NCI-H460 (cell line): ENCODE results near the gene GSN. TPM values are rescaled to one million over a fixed set of nuclear protein-coding genes. Genes with fewer than 3 reads are reported as not detected.
"Not testable (repeated sequence)": the region's sequence is repeated elsewhere in the genome, so short reads cannot be mapped to it uniquely, and the experiment has no call there.

Experiments used
- DNase-seq: peaks from one replicate; pipeline ENCODE4 v3.0.0-alpha.2; 2016; ENCODE audit warnings: low read depth; ENCODE audit errors: extremely low read depth
- total RNA-seq: library from RNA; depleted of rRNA; stranded (reverse); fragments of >200 nt; shearing (Covaris generic); gene quantifications from 2 replicates; pipeline ENCODE4 v1.2.3, GENCODE V29; 2014

GSN gene
- total RNA-seq, 1 experiment from 2014 or later = 15.5 TPM

GRCh38 chr9:121285835-121286687 is 18.1 kb downstream of the GSN start:
- peak; percentile 38 for DNase-seq

DNA sequence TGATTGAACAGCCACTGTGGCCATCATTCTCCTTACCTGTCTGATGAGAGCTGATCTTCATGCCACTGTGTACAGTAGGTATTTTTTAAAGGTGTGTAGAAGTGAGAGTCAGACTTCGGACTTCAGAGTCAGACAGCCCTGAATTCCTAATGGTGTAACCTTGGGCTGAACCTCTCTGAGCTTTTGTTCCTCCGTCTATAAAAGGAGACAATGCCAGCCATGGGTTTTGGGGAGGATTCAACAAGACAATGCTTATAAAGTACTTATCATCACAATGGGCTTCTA is 18.7 kb downstream of the GSN start:
- no peak for DNase-seq

GRCh38 chr9:121286973-121287741 is 19.2 kb downstream of the GSN start:
- peak; percentile 91 for DNase-seq

DNA sequence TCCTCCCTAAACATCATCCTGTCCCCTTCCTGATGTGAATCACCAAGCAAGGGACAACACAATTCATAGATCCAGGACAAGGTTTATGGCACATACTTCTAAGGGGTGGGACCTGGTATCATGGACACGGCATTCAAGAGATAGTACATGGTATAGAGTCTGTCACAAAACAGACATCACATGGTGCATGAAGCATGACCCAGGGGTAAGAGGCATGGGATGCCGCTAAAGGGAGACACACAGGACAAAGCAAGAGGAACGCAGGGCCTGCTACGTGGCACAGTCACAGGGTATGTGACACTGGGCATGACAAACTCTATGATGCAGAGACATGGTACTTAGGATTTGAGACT is 20.7 kb downstream of the GSN start:
- DNase-seq = no peak

DNA sequence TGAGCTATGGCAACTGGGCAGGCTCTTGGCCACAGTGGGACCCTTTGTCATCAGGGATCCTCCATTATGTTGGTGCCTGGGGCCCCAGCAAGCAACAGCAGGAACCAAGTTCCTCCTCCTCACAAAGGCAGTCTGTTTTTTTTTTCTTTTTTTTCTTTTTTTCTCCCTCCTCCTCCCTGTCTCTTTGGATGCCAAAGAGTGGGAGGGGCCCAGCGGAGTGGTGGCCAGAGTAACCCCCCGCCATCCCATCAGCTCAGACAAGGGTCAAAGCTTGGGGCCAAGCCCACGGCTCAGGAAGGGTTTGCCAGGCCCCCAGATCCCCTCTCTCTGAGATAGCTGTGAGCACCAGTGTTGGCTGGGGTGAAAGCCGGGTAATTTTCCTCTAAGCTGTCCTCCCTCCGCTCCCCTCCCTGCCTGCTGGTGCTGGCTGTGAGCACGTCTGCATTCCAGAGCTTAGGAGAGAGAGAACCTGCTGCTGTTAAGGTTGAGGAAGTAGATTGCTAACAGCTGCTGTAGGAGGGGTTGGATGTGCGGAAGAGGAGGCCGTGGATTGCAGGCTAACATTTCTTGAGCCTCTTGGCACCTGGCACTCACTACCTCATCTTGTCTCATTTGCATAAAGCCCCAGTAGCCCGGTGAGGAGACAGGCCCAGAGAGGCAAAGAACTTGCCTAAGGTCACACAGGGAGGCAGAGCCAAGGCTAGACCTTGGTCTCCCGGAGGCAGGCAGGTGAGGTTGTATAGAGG is 21.2 kb downstream of the GSN start:
- DNase-seq = no peak

DNA sequence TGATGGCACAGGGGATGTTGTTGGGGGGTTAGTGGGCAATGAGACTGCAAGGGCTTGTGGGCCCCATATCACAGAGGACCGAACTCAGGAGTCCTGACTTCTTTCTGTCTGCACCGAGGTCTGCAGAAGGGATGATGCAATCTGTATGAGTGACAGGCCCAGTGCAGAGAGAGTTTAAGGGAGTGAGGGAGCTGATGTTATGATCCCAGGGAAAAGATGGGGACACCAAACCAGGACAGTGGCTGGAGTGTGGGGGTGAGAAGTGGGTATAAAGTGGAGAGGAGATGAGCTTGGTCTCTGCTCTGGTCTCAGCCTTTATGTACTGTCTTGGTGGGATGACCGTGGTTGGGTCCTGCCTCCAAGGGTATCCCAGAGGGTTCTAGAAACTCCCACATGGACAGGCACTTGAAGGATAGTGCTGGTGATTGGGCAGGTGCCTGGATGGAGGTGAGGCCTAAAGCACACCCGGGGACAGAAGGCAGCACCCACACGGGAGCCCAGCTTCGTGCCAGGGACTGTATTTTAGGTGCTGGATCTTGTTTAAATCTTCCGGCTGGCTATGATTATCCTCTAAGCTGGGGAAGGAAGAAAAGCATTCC is 21.9 kb downstream of the GSN start:
- DNase-seq = no peak

DNA sequence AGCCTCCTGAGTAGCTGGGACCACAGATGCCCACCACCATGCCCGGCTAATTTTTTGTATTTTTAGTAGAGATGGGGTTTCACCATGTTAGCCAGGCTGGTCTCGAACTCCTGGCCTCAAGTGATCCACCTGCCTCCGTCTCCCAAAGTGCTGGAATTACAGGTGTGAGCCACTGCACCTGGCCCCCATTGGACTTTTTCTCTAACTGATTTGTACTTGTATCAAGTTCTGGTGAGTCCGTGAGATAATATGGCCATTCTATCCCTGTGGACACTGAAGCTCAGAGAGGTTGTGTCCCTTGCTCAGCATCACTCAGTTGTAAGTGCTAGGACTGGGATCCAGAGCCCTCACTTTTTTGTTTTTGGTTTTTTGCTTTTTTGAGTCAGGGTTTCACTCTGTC is 23.6 kb downstream of the GSN start:
- DNase-seq = not testable (repeated sequence)

DNA sequence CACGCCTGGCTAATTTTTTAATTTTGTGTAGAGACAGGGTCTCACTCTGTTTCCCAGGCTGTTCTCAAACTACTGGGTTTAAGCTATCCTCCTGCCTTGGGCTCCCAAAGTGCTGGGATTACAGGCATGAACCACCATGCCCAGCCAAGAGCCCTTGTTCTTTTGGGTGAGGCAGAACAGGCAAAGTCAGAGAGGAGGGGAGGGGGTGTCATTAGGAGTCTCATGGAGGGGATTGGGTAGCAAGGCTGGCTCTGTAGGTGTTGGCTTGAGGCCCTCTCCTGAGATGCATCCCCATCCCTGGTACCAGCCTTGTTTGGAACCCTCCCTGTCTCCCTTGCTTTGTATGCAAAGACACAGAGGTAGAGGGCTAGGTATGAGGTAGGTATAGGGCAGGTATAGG is 24.1 kb downstream of the GSN start:
- DNase-seq = no peak

DNA sequence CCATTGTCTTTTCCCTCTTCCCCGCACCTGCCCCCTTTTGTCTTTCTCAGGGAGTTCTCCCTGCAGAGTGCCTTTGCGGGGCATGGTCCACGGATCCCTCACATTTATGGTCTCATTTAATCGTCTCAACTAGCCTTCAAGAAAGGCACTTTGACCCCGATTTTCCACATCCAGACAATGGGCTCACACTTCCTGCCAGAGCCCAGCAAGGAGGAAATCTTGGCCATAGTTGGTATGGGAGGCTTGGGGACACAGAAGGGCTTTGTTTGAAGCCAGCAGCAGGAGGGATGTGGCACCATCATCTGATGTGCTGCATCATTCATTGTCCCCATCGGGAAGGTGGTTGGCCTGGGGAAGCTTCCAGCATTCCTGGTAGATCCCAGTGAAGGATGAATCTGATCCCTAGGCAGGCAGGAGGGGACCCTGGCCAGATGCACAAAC is 24.9 kb downstream of the GSN start:
- no peak for DNase-seq

DNA sequence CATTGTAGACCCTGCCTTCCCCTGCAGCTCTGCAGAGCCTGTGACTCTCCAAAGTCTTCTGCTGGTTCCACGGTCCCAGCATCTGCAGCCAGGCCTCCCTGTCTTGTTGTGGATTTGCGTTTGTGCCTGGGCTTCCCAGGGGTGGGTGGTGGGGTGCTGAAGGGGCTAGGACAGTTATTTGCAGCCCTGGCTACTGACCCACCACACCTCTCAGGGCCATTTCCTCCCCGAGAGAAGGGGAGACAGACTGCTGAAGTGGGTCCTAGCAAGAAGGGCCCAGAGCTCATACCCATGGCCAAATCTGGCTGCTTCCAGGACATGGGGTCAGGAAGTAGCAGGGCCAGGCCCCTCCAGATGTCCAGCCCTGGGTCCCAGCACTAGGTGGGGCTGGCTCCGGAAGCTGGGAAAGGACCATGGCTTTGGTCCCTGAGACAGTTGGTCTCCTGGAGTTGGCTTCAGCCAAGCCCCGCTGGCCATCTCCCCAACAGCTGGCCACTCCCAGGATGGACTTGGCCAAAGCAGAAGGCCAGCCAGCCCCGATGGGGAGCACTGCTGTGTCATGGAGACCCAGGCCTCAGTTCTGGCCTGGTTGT is 26.3 kb downstream of the GSN start:
- DNase-seq = no peak

DNA sequence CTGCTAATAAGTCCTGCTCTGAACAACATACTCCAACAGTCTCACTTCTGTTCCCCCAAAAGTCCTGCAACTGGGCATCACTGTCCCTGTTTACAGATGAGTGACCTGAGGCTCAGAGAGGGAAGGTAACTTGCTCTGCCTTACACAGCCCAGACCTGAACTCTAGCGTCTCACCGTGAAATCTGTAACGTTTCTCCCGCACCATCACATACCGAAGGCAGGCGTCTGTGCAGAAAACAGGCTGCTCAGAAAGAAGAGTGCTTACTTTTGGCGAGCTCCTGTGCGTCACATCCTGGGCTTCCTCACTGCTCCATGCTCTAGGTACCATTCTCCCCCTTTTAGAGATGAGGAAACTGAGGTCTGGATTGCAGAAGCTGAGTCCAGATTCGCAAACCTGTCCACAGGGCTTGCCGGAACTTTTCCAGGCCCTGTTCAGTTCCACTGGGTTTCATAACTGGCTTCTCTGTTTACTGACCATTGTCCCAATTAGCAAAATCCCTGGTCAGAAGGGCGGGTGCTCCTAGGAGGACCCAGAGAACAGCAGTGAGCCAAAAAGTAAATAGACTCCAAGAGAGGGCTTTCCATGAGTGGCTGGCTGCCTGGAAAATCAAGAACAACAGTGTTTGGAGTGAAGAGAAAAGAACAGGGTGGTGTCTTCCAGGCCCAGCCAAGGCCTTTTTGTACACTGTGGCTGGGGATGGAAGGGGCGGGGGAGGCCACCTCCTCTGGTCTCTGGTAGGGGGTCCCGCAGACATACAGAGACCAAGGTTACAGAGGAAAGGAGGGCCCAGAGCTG is 27.1 kb downstream of the GSN start:
- no peak for DNase-seq

GRCh38 chr9:121295662-121296191 is 27.8 kb downstream of the GSN start:
- no peak for DNase-seq

DNA sequence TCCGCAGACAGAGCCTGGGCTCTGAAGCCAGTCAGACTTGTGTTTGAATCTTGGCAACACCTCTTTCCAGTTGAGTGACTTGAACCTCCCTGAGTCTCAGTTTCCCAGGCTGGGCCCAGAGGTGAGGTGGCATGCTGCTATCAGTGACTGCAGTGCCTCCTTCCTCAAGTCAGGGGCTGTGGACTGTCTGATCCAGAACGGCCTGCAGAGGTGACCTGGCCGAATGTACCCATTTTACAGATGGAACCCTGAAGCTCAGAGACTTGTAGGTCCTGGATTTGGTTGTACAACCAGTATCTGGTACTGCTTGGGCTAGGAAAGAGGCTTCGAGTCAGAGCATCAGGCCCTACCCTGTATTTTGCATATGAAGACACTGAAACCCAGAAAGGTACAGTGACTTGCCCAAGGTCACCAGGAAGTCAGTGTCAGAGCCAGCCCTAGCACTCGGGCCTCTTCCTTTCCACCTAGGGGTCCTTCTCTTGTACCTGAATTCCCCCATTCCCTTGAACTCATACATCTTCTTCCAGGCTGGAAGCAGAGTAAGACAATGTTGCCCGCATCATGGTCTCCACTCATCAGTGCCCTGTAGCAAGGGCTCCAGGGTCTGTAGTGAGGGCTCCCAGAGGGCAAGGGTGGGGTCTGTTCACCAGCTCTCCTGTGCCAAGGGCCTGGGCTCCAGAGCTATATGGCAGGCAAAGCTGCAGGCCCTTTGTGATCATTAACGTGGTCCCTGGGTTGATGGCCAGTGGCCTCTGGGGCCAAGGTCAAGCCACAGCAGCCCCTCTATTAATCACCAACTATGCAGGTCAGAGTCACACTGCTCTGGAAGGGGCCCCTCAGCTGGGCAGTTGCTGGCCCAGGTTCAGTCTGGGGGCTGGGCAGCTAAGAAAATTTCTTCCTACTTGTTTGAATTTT is 28.5 kb downstream of the GSN start:
- DNase-seq = no peak

- no peak for DNase-seq
Observed at GRCh38 chr9:121297389-121297788, 29.4 kb downstream of the GSN start.

- DNase-seq = no peak
Observed at GRCh38 chr9:121298016-121298538, 30.1 kb downstream of the GSN start.

GRCh38 chr9:121298689-121299466 is 30.9 kb downstream of the GSN start:
- no peak for DNase-seq

- DNase-seq = no peak
Observed at GRCh38 chr9:121299467-121300282, 31.7 kb downstream of the GSN start.
